Measurements from ENCODE around the gene ATP10D.
"Not testable (repeated sequence)": the region's sequence is repeated elsewhere in the genome, so short reads cannot be mapped to it uniquely, and the experiment has no call there.

ATP10D gene

GRCh38 chr4:47486727-47487126, 1.7 kb downstream of the ATP10D start:
- DNase-seq: not testable (repeated sequence)

GRCh38 chr4:47488706-47489105, 3.6 kb downstream of the ATP10D start:
- DNase-seq: no peak

- no peak for DNase-seq
Measured at GRCh38 chr4:47490550-47490949, 5.5 kb downstream of the ATP10D start.

- DNase-seq: no peak
Measured at GRCh38 chr4:47493238-47494123, 8.4 kb downstream of the ATP10D start.

GRCh38 chr4:47494124-47494430, 9.0 kb downstream of the ATP10D start:
- DNase-seq: no peak

GRCh38 chr4:47498899-47499298, 13.8 kb downstream of the ATP10D start:
- no peak for DNase-seq

GRCh38 chr4:47499700-47500099, 14.6 kb downstream of the ATP10D start:
- DNase-seq: no peak

- DNase-seq: no peak
Measured at GRCh38 chr4:47500776-47501175, 15.7 kb downstream of the ATP10D start.

- DNase-seq: no peak
Measured at GRCh38 chr4:47505147-47505546, 20.1 kb downstream of the ATP10D start.

GRCh38 chr4:47505666-47506065, 20.6 kb downstream of the ATP10D start:
- DNase-seq: no peak

GRCh38 chr4:47510506-47511143, 25.6 kb downstream of the ATP10D start:
- no peak for DNase-seq

GRCh38 chr4:47513461-47513860, 28.4 kb downstream of the ATP10D start:
- DNase-seq: no peak

- peak in 1 of 56 donors; percentile 14 for DNase-seq
Measured at GRCh38 chr4:47519239-47519883, 34.3 kb downstream of the ATP10D start.

GRCh38 chr4:47525154-47525819, 40.2 kb downstream of the ATP10D start:
- DNase-seq: no peak

GRCh38 chr4:47526281-47526680, 41.2 kb downstream of the ATP10D start:
- no peak for DNase-seq

- not testable (repeated sequence) for DNase-seq
Measured at GRCh38 chr4:47528646-47529045, 43.6 kb downstream of the ATP10D start.

GRCh38 chr4:47530801-47531200, 45.7 kb downstream of the ATP10D start:
- DNase-seq: no peak

- peak in 3 of 56 donors; percentile 0 to 2 (median 1) for DNase-seq
Measured at GRCh38 chr4:47531241-47531953, 46.3 kb downstream of the ATP10D start.

- DNase-seq: peak in 2 of 56 donors; percentile 2 to 3
Measured at GRCh38 chr4:47531954-47532321, 46.9 kb downstream of the ATP10D start.

GRCh38 chr4:47532658-47533057, 47.6 kb downstream of the ATP10D start:
- no peak for DNase-seq

GRCh38 chr4:47533689-47534347, 48.7 kb downstream of the ATP10D start:
- no peak for DNase-seq

All from amygdala (tissue), 56 donors.